CD8-positive, alpha-beta memory T cell (primary cell): ENCODE measurements around the gene SCARF2. TPM values are rescaled to one million over a fixed set of nuclear protein-coding genes. Genes with fewer than 3 reads are reported as not detected.
"Not testable (repeated sequence)": the region's sequence is repeated elsewhere in the genome, so short reads cannot be mapped to it uniquely, and the experiment has no call there.

Source experiments
- CTCF ChIA-PET: fragments of 350-600 bp; sonication (Branson Sonifier 250); formaldehyde crosslinking; loops from one replicate; lab custom pipeline; 2021; ENCODE audit warnings: antibody characterized with exemption; lab: Charles Lee
- POLR2A ChIA-PET: fragments of 350-600 bp; sonication (Branson Sonifier 250); formaldehyde crosslinking; loops from one replicate; lab custom pipeline; 2021; ENCODE audit warnings: antibody characterized with exemption; lab: Charles Lee
- DNase-seq, 5 donors: peaks; one replicate each; pipeline versions ENCODE4 v3.0.0 to v3.0.0-alpha.2; 2020 to 2022; ENCODE audit warnings: mixed read lengths in 1 of 5
- H3K27ac ChIP-seq: one replicate; pipeline ENCODE4 v1.7.0; 2013; ENCODE audit warnings: low read depth, mild to moderate bottlenecking, low read length, moderate library complexity
- H3K27me3 ChIP-seq: 2 replicates; pipeline ENCODE4 v1.7.0; 2013; ENCODE audit warnings: low read length, mild to moderate bottlenecking; ENCODE audit not compliant: insufficient read depth, poor library complexity, severe bottlenecking
- H3K36me3 ChIP-seq: 2 replicates; pipeline ENCODE4 v1.7.0; 2013; ENCODE audit warnings: mild to moderate bottlenecking, low read length, moderate library complexity; ENCODE audit not compliant: insufficient read depth
- H3K4me1 ChIP-seq: 2 replicates; pipeline ENCODE4 v1.7.0; 2013; ENCODE audit warnings: mild to moderate bottlenecking, low read length, moderate library complexity; ENCODE audit not compliant: insufficient read depth
- H3K4me3 ChIP-seq: 2 replicates; pipeline ENCODE4 v1.7.0; 2013; ENCODE audit warnings: mild to moderate bottlenecking, low read length
- H3K9me3 ChIP-seq: 2 replicates; pipeline ENCODE4 v1.7.0; 2013; ENCODE audit warnings: mild to moderate bottlenecking, low read length
- H3K27ac Mint-ChIP-seq, 8 donors: one replicate each; pipeline ENCODE4 v1.8.0; 2020 to 2021; ENCODE audit warnings: mixed read lengths in 8 of 8, mild to moderate bottlenecking in 6 of 8, inconsistent platforms in 3 of 8, moderate library complexity in 3 of 8
- H3K27me3 Mint-ChIP-seq, 2 donors: one replicate each; pipeline ENCODE4 v1.8.0; 2020 to 2021; ENCODE audit warnings: mixed read lengths in 2 of 2, mild to moderate bottlenecking in 1 of 2, moderate library complexity in 1 of 2
- H3K36me3 Mint-ChIP-seq, 3 donors: one replicate each; pipeline ENCODE4 v1.8.0; 2020 to 2021; ENCODE audit warnings: mixed read lengths in 3 of 3, inconsistent platforms in 1 of 3, mild to moderate bottlenecking in 1 of 3
- H3K4me1 Mint-ChIP-seq, 3 donors: one replicate each; pipeline ENCODE4 v1.8.0; 2020 to 2021; ENCODE audit warnings: mixed read lengths in 3 of 3, inconsistent platforms in 1 of 3, mild to moderate bottlenecking in 1 of 3
- H3K4me3 Mint-ChIP-seq, 7 donors: one replicate each; pipeline ENCODE4 v1.8.0; 2020 to 2021; ENCODE audit warnings: mixed read lengths in 7 of 7, mild to moderate bottlenecking in 6 of 7, moderate library complexity in 4 of 7, inconsistent platforms in 2 of 7
- H3K9me3 Mint-ChIP-seq, 5 donors: one replicate each; pipeline ENCODE4 v1.8.0; 2020 to 2022; ENCODE audit warnings: mixed read lengths in 5 of 5, mild to moderate bottlenecking in 3 of 5, moderate library complexity in 2 of 5, inconsistent platforms in 1 of 5
- polyA plus RNA-seq: library from polyadenylated mRNA; unstranded; fragments of 300-500 nt; fragmentation: Illumina TruSeq; gene quantifications from one replicate; pipeline ENCODE4 v1.2.3, GENCODE V29; 2021
- total RNA-seq, 2 experiments: library from RNA; stranded (reverse); gene quantifications; one replicate each; pipeline ENCODE4 v1.2.3, GENCODE V29; 2021

Gene SCARF2
- total and polyA plus RNA-seq, 3 experiments from 2014 or later: 0.31 to 1.5 (median 0.50) TPM

- H3K4me3 Mint-ChIP-seq: no peak overlapping the region
- ChIA-PET CTCF (no interaction called here), POLR2A (no interaction called here)
- peaks cover 9 to 15% (median 12%) of the 10 kb centered on the region in 3 donors for H3K4me1 Mint-ChIP-seq
- Histone ChIP-seq H3K27me3 (no peaks in the 10 kb centered on the region), H3K27ac (no peak overlapping the region), H3K36me3 (peaks cover 6% of the 10 kb centered on the region), H3K4me1 (peaks cover 13% of the 10 kb centered on the region), H3K9me3 (no peaks in the 10 kb centered on the region), H3K4me3 (no peak overlapping the region)
- no peak for DNase-seq
- no peaks in the 10 kb centered on the region for H3K27me3 Mint-ChIP-seq
- H3K27ac Mint-ChIP-seq: no peak overlapping the region
- H3K36me3 Mint-ChIP-seq: peaks cover 0 to 54% (median 23%) of the 10 kb centered on the region in 3 donors
- no peaks in the 10 kb centered on the region for H3K9me3 Mint-ChIP-seq
These were observed 14.3 kb upstream of the SCARF2 start for GRCh38 chr22:20451920-20452319.

- H3K27ac ChIP-seq, H3K4me1 Mint-ChIP-seq, CTCF ChIA-PET, H3K36me3 ChIP-seq, H3K27ac Mint-ChIP-seq, H3K27me3 ChIP-seq, H3K4me3 Mint-ChIP-seq, H3K27me3 Mint-ChIP-seq, H3K9me3 ChIP-seq, POLR2A ChIA-PET, H3K4me3 ChIP-seq, DNase-seq, H3K4me1 ChIP-seq, H3K9me3 Mint-ChIP-seq: not testable (repeated sequence)
- H3K36me3 Mint-ChIP-seq: peaks cover 3 to 55% (median 28%) of the 10 kb centered on the region in 3 donors
These were observed 13.6 kb upstream of the SCARF2 start for GRCh38 chr22:20451129-20451778.

- H3K27ac ChIP-seq: no peak overlapping the region
- Mint-ChIP-seq H3K27ac (no peak overlapping the region), H3K36me3 (peaks cover 3 to 53% (median 25%) of the 10 kb centered on the region in 3 donors), H3K9me3 (no peaks in the 10 kb centered on the region), H3K4me3 (no peak overlapping the region), H3K4me1 (peaks cover 0 to 3% (median 0%) of the 10 kb centered on the region in 3 donors), H3K27me3 (no peaks in the 10 kb centered on the region)
- no peak overlapping the region for H3K4me3 ChIP-seq
- no peaks in the 10 kb centered on the region for H3K9me3 ChIP-seq
- H3K36me3 ChIP-seq: no peaks in the 10 kb centered on the region
- DNase-seq: no peak
- no peaks in the 10 kb centered on the region for H3K27me3 ChIP-seq
- POLR2A ChIA-PET: no interaction called here
- CTCF ChIA-PET: interaction anchor here (1.1 kb wide), 1 partner anchor 13 kb away, joined by 3 read pairs; no protein-coding TSS in a partner anchor
- H3K4me1 ChIP-seq: no peaks in the 10 kb centered on the region
These were observed 12.9 kb upstream of the SCARF2 start for GRCh38 chr22:20450551-20450906.

GRCh38 chr22:20449819-20450550 is 12.4 kb upstream of the SCARF2 start:
- Histone ChIP-seq H3K9me3 (no peaks in the 10 kb centered on the region), H3K36me3 (no peaks in the 10 kb centered on the region), H3K27ac (no peak overlapping the region), H3K4me3 (no peak overlapping the region), H3K4me1 (no peaks in the 10 kb centered on the region), H3K27me3 (no peaks in the 10 kb centered on the region)
- H3K4me3 Mint-ChIP-seq: no peak overlapping the region
- no peaks in the 10 kb centered on the region for H3K27me3 Mint-ChIP-seq
- H3K4me1 Mint-ChIP-seq: peaks cover 0 to 3% (median 0%) of the 10 kb centered on the region in 3 donors
- POLR2A ChIA-PET: no interaction called here
- H3K9me3 Mint-ChIP-seq: no peaks in the 10 kb centered on the region
- no peak overlapping the region for H3K27ac Mint-ChIP-seq
- H3K36me3 Mint-ChIP-seq: peaks cover 3 to 53% (median 25%) of the 10 kb centered on the region in 3 donors
- CTCF ChIA-PET: interaction anchor here (1.1 kb wide), 2 partner anchors 13 to 31 kb away, joined by 3 read pairs; no protein-coding TSS in a partner anchor
- no peak for DNase-seq

- no peak for DNase-seq
- H3K27me3 ChIP-seq: no peaks in the 10 kb centered on the region
- no peak overlapping the region for H3K4me3 Mint-ChIP-seq
- no peaks in the 10 kb centered on the region for H3K9me3 Mint-ChIP-seq
- H3K4me1 Mint-ChIP-seq: peaks cover 0 to 3% (median 0%) of the 10 kb centered on the region in 3 donors
- no peak overlapping the region for H3K27ac Mint-ChIP-seq
- ChIA-PET POLR2A (no interaction called here), CTCF (interaction anchor here (1.1 kb wide), 1 partner anchor 30 kb away, joined by 3 read pairs; no protein-coding TSS in a partner anchor)
- H3K4me3 ChIP-seq: no peak overlapping the region
- H3K9me3 ChIP-seq: no peaks in the 10 kb centered on the region
- H3K4me1 ChIP-seq: no peaks in the 10 kb centered on the region
- H3K36me3 Mint-ChIP-seq: peaks cover 6 to 61% (median 26%) of the 10 kb centered on the region in 3 donors
- no peak overlapping the region for H3K27ac ChIP-seq
- no peaks in the 10 kb centered on the region for H3K27me3 Mint-ChIP-seq
- H3K36me3 ChIP-seq: peaks cover 7% of the 10 kb centered on the region
These were observed 11.0 kb upstream of the SCARF2 start for GRCh38 chr22:20448630-20449029.

GRCh38 chr22:20446383-20446970 is 8.9 kb upstream of the SCARF2 start:
- H3K4me3 Mint-ChIP-seq: no peak overlapping the region
- Histone ChIP-seq H3K4me1 (no peaks in the 10 kb centered on the region), H3K9me3 (no peaks in the 10 kb centered on the region), H3K27me3 (no peaks in the 10 kb centered on the region), H3K27ac (no peak overlapping the region), H3K36me3 (peaks cover 7% of the 10 kb centered on the region), H3K4me3 (no peak overlapping the region)
- CTCF ChIA-PET: no interaction called here
- peaks cover 0 to 3% (median 0%) of the 10 kb centered on the region in 3 donors for H3K4me1 Mint-ChIP-seq
- peaks cover 6 to 58% (median 20%) of the 10 kb centered on the region in 3 donors for H3K36me3 Mint-ChIP-seq
- no peak for DNase-seq
- POLR2A ChIA-PET: no interaction called here
- H3K27me3 Mint-ChIP-seq: no peaks in the 10 kb centered on the region
- H3K27ac Mint-ChIP-seq: peak overlapping the region in 2 of 8 donors; percentile 46 to 70
- H3K9me3 Mint-ChIP-seq: no peaks in the 10 kb centered on the region

- peak overlapping the region in 1 of 8 donors; percentile 50 for H3K27ac Mint-ChIP-seq
- no peaks in the 10 kb centered on the region for H3K9me3 Mint-ChIP-seq
- no peaks in the 10 kb centered on the region for H3K27me3 Mint-ChIP-seq
- no peak for DNase-seq
- Histone ChIP-seq H3K4me3 (no peak overlapping the region), H3K27me3 (no peaks in the 10 kb centered on the region), H3K27ac (no peak overlapping the region), H3K36me3 (peaks cover 7% of the 10 kb centered on the region), H3K9me3 (no peaks in the 10 kb centered on the region), H3K4me1 (no peaks in the 10 kb centered on the region)
- peaks cover 9 to 47% (median 14%) of the 10 kb centered on the region in 3 donors for H3K36me3 Mint-ChIP-seq
- CTCF ChIA-PET: interaction anchor here (0.6 to 1.9 kb wide), 4 partner anchors 11 to 381 kb away, joined by 3 to 6 read pairs (median 4); no protein-coding TSS in a partner anchor
- no peak overlapping the region for H3K4me3 Mint-ChIP-seq
- POLR2A ChIA-PET: no interaction called here
- peaks cover 0 to 3% (median 0%) of the 10 kb centered on the region in 3 donors for H3K4me1 Mint-ChIP-seq
These were observed 6.7 kb upstream of the SCARF2 start for GRCh38 chr22:20444325-20444724.
